GM12874 (cell line): ENCODE results near the gene TNRC18.

Experiments
- CTCF ChIP-seq: IDR thresholded peaks from 2 replicates; pipeline ENCODE4 v1.5.1; 2011; ENCODE audit warnings: low read depth, mild to moderate bottlenecking, control low read depth, low read length, moderate library complexity; ENCODE audit not compliant: insufficient read depth

The TNRC18 gene

GRCh38 chr7:5320802-5321396 is 102.7 kb downstream of the TNRC18 start:
- no peak for TF ChIP-seq CTCF

GRCh38 chr7:5320391-5320790 is 103.2 kb downstream of the TNRC18 start:
- no peak for TF ChIP-seq CTCF

- TF ChIP-seq CTCF, result no peak
Observed at GRCh38 chr7:5315761-5316160, 107.9 kb downstream of the TNRC18 start.

GRCh38 chr7:5314864-5315263 is 108.8 kb downstream of the TNRC18 start:
- TF ChIP-seq CTCF, result no peak

- no peak for TF ChIP-seq CTCF
Observed at GRCh38 chr7:5310822-5311405, 112.7 kb downstream of the TNRC18 start.

GRCh38 chr7:5309146-5309545 is 114.5 kb downstream of the TNRC18 start:
- no peak for TF ChIP-seq CTCF

- no peak for TF ChIP-seq CTCF
Observed at GRCh38 chr7:5303591-5304505, 119.8 kb downstream of the TNRC18 start.
